ENCODE measurements around the gene GALNTL6.

DNA sequence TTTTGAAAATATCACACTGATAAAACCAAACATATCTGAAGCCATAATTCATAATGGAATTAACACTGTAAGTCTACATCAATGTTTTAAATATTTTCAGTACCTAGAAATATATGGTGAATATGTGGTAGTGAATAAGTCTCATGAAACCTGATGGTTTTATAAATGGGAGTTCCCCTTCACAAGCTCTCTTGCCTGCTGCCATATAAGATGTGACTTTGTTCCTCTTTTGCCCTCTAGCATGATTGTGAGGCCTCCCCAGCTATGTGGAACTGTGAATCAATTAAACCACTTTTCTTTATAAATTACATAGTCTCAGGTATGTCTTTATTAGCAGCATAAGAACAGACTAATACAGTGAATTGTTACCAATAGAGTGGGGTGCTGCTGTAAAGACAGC is 818.6 kb downstream of the GALNTL6 start:
- TF ChIP-seq, protein P1, sequence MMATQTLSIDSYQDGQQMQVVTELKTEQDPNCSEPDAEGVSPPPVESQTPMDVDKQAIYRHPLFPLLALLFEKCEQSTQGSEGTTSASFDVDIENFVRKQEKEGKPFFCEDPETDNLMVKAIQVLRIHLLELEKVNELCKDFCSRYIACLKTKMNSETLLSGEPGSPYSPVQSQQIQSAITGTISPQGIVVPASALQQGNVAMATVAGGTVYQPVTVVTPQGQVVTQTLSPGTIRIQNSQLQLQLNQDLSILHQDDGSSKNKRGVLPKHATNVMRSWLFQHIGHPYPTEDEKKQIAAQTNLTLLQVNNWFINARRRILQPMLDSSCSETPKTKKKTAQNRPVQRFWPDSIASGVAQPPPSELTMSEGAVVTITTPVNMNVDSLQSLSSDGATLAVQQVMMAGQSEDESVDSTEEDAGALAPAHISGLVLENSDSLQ (IDR thresholded peaks at IDR 0.05), result no peak
- TF ChIP-seq FOXM1 (IDR thresholded peaks at IDR 0.05; ENCODE audit: borderline replicate concordance) (no peak), CTBP1 (IDR thresholded peaks at IDR 0.05; ENCODE audit: borderline replicate concordance) (no peak), FOXK2 (IDR thresholded peaks at IDR 0.05) (no peak), BHLHE40 (IDR thresholded peaks at IDR 0.05; ENCODE audit: borderline replicate concordance) (no peak), TARDBP (IDR thresholded peaks at IDR 0.05) (no peak), SUZ12 (IDR thresholded peaks at IDR 0.05) (no peak)
